ENCODE measurements around the gene KIAA0232. TPM values are rescaled to one million over a fixed set of nuclear protein-coding genes. Genes with fewer than 3 reads are reported as not detected.
"Not testable (repeated sequence)": the region's sequence is repeated elsewhere in the genome, so short reads cannot be mapped to it uniquely, and the experiment has no call there.

Gene KIAA0232
- total and polyA plus RNA-seq, 2 experiments from 2014 or later, result 11.3 to 34.3 TPM

DNA sequence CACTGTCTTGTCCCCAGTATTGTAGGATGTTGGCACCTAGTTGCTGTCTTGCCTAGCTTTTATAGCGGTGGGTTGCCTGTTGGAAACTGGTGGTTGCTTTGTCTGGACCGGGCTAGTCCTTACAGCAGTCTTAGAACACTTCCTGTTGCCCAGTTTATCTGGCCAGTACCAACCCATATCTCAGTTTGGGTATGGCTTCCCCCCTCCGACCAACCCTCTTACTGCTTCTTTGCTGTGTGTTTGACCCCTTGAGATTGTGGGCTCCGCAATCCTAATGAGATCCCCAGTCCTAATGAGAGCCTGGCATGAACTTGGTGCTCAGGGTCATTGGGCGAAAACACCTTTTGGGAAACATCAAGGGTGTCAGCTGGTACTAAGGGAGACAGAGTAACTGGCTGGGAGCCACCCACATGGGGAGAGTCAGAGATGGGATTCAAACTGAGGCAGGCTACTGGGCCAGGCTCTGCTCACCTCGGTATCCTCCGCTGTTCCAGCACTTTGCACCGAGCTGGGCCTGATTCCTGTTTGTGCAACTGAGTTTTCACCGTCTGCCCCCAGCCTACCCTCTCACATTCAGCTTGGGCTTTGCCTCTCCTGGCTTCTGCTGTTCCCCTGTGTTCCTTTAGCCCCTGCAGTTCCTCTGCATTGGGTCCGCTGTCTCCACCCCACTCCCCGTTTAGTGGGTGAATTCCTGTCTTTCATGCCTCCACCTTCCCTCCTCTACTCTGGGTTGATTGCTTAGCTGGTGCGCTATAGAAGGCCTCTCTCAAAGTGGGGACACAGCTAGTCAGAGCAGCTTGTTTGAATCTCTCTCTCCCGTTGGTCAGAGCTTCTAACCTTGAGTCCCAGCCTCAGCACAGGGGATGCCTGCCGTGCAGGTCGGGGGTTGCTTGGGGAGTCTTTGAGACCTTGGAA lies 128.7 kb downstream of the KIAA0232 start:
- H4K20me1 ChIP-seq (ENCODE audit: insufficient read depth, poor library complexity, severe bottlenecking), result peaks cover 6% of the 10 kb centered on the region
- no peaks in the 10 kb centered on the region for H3K27me3 ChIP-seq
- no peaks in the 10 kb centered on the region for H3K9me3 ChIP-seq (ENCODE audit: low read depth)
- peak overlapping the region; percentile 100 for H3K4me2 ChIP-seq
- TF ChIP-seq EZH2phosphoT487 (IDR thresholded peaks at IDR 0.05; ENCODE audit: low read depth, severe bottlenecking, unreplicated experiment) (no peak), EZH2 (IDR thresholded peaks at IDR 0.05; ENCODE audit: borderline replicate concordance) (no peak)
- TF ChIP-seq, protein P1, sequence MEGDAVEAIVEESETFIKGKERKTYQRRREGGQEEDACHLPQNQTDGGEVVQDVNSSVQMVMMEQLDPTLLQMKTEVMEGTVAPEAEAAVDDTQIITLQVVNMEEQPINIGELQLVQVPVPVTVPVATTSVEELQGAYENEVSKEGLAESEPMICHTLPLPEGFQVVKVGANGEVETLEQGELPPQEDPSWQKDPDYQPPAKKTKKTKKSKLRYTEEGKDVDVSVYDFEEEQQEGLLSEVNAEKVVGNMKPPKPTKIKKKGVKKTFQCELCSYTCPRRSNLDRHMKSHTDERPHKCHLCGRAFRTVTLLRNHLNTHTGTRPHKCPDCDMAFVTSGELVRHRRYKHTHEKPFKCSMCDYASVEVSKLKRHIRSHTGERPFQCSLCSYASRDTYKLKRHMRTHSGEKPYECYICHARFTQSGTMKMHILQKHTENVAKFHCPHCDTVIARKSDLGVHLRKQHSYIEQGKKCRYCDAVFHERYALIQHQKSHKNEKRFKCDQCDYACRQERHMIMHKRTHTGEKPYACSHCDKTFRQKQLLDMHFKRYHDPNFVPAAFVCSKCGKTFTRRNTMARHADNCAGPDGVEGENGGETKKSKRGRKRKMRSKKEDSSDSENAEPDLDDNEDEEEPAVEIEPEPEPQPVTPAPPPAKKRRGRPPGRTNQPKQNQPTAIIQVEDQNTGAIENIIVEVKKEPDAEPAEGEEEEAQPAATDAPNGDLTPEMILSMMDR (IDR thresholded peaks at IDR 0.05; ENCODE audit: poor library complexity), result no peak
- no peak for DNase-seq (ENCODE audit: low spot score)
- 87% methylated on average over 15 of the region's 15 CpGs for WGBS (ENCODE audit: low lambda C conversion rate, missing lambda C conversion rate)
- no peaks in the 10 kb centered on the region for H3K36me3 ChIP-seq (replicated peaks; ENCODE audit: insufficient read depth, low read depth)
- peak overlapping the region; percentile 100 for H3K27ac ChIP-seq
- peaks cover 61% of the 10 kb centered on the region for H3K79me2 ChIP-seq
- no peaks in the 10 kb centered on the region for H3K9me2 ChIP-seq (replicated peaks; ENCODE audit: insufficient read depth)
- H3K4me1 ChIP-seq (ENCODE audit: insufficient read depth), result peaks cover 48% of the 10 kb centered on the region
- no peak overlapping the region for H2AFZ ChIP-seq
- no peak overlapping the region for H3K4me3 ChIP-seq

DNA sequence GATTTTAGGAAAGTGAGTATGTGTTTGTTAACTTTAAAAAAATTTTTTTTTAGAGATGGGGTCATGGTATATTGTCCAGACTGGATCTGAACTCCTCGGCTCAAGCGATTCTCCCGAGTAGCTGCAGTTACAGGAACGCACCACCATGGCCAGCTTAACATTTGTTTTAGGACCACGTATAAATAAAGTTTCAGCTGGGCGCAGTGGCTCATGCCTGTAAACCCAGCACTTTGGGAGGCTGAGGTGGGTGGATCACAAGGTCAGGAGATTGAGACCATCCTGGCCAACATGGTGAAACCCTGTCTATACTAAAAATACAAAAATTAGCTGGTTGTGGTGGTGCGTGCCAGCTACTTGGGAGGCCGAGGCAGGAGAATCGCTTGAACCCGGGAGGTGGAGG lies 129.4 kb downstream of the KIAA0232 start:
- WGBS (ENCODE audit: low lambda C conversion rate, missing lambda C conversion rate), result 85% methylated on average over 10 of the region's 10 CpGs
- not testable (repeated sequence) for H4K20me1 ChIP-seq (ENCODE audit: insufficient read depth, poor library complexity, severe bottlenecking); H3K9me3 ChIP-seq (ENCODE audit: low read depth); H2AFZ ChIP-seq; H3K27ac ChIP-seq; H3K36me3 ChIP-seq (replicated peaks; ENCODE audit: insufficient read depth, low read depth); H3K4me3 ChIP-seq; H3K27me3 ChIP-seq; H3K9me2 ChIP-seq (replicated peaks; ENCODE audit: insufficient read depth); DNase-seq (ENCODE audit: low spot score)
- peaks cover 55% of the 10 kb centered on the region for H3K4me1 ChIP-seq (ENCODE audit: insufficient read depth)
- peak overlapping the region; percentile 100 for H3K4me2 ChIP-seq
- peaks cover 64% of the 10 kb centered on the region for H3K79me2 ChIP-seq

DNA sequence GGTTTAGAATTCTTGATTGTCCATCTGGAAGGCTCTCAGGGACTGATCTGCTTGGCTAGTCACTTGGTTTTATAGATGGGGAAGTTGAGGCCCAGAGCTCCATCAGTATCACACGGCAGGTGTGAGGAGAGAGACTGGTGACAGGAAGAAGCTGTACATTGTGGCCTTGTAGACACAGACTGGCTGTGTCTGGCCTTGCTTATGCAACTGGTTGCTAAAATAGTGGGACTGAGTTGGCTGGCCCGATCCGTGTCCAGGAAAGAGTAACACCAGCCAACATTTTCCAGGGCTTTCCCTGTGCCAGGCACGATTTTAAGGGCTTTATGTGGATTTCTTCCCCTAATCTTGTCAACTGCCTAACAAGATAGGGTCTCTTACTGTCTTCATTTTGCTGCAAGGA lies 129.9 kb downstream of the KIAA0232 start:
- Histone ChIP-seq H3K4me2 (peak overlapping the region; percentile 100), H3K9me2 (replicated peaks; ENCODE audit: insufficient read depth) (no peaks in the 10 kb centered on the region), H4K20me1 (ENCODE audit: insufficient read depth, poor library complexity, severe bottlenecking) (peaks cover 6% of the 10 kb centered on the region), H3K27ac (no peak overlapping the region), H3K79me2 (peaks cover 64% of the 10 kb centered on the region), H3K4me3 (no peak overlapping the region), H2AFZ (no peak overlapping the region), H3K36me3 (replicated peaks; ENCODE audit: insufficient read depth, low read depth) (no peaks in the 10 kb centered on the region), H3K27me3 (no peaks in the 10 kb centered on the region), H3K4me1 (ENCODE audit: insufficient read depth) (peaks cover 60% of the 10 kb centered on the region), H3K9me3 (ENCODE audit: low read depth) (no peaks in the 10 kb centered on the region)
- no peak for TF ChIP-seq EZH2phosphoT487 (IDR thresholded peaks at IDR 0.05; ENCODE audit: low read depth, severe bottlenecking, unreplicated experiment)
- TF ChIP-seq, protein P1 (IDR thresholded peaks at IDR 0.05; ENCODE audit: poor library complexity), result no peak
- no peak for TF ChIP-seq EZH2 (IDR thresholded peaks at IDR 0.05; ENCODE audit: borderline replicate concordance)
- DNase-seq (ENCODE audit: low spot score), result no peak
- 83% methylated on average over 4 of the region's 4 CpGs for WGBS (ENCODE audit: low lambda C conversion rate, missing lambda C conversion rate)

DNA sequence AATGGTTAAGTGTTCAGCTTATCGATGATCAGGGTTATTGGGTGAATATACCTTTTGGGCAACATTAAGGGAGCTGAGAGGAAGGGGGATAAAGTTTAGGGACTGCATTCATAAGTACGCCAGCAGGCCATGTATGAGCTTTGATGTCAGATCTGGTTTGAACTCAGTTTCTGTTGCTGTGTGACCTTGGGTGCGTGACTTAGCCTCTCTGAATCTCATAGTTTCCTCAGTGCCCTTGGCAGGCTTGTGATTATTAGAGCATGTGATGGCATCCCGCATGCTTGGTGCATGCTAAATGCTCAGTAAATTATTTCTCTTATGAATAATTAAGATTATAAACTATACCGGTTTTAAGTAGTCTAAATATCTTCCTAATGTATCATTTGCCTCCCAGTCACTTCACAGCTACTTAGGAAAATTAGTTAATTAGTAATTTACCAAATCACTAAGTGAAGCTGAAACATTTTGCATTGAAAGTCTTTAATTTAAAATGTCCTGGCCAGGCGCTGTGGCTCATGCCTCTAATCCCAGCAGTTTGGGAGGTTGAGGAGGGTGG lies 130.9 kb downstream of the KIAA0232 start:
- H2AFZ ChIP-seq, result no peak overlapping the region
- 94% methylated on average over 6 of the region's 6 CpGs for WGBS (ENCODE audit: low lambda C conversion rate, missing lambda C conversion rate)

More for the DNA sequence above, 130.9 kb downstream of the KIAA0232 start:
- Histone ChIP-seq H3K36me3 (replicated peaks; ENCODE audit: insufficient read depth, low read depth) (no peaks in the 10 kb centered on the region), H3K4me1 (ENCODE audit: insufficient read depth) (peaks cover 62% of the 10 kb centered on the region), H3K9me3 (ENCODE audit: low read depth) (no peaks in the 10 kb centered on the region), H3K27ac (no peak overlapping the region), H3K4me2 (no peak overlapping the region), H4K20me1 (ENCODE audit: insufficient read depth, poor library complexity, severe bottlenecking) (peaks cover 6% of the 10 kb centered on the region), H3K9me2 (replicated peaks; ENCODE audit: insufficient read depth) (no peaks in the 10 kb centered on the region), H3K4me3 (no peak overlapping the region), H3K27me3 (no peaks in the 10 kb centered on the region), H3K79me2 (peaks cover 69% of the 10 kb centered on the region)
- no peak for TF ChIP-seq EZH2 (IDR thresholded peaks at IDR 0.05; ENCODE audit: borderline replicate concordance)
- TF ChIP-seq EZH2phosphoT487 (IDR thresholded peaks at IDR 0.05; ENCODE audit: low read depth, severe bottlenecking, unreplicated experiment), result no peak
- TF ChIP-seq, protein P1 (IDR thresholded peaks at IDR 0.05; ENCODE audit: poor library complexity), result no peak
- no peak for DNase-seq (ENCODE audit: low spot score)
